ENCODE results near the gene C1R.

GRCh38 chr12:7093892-7094291, 1.6 kb upstream of the C1R start:
- TF ChIP-seq, protein P1, sequence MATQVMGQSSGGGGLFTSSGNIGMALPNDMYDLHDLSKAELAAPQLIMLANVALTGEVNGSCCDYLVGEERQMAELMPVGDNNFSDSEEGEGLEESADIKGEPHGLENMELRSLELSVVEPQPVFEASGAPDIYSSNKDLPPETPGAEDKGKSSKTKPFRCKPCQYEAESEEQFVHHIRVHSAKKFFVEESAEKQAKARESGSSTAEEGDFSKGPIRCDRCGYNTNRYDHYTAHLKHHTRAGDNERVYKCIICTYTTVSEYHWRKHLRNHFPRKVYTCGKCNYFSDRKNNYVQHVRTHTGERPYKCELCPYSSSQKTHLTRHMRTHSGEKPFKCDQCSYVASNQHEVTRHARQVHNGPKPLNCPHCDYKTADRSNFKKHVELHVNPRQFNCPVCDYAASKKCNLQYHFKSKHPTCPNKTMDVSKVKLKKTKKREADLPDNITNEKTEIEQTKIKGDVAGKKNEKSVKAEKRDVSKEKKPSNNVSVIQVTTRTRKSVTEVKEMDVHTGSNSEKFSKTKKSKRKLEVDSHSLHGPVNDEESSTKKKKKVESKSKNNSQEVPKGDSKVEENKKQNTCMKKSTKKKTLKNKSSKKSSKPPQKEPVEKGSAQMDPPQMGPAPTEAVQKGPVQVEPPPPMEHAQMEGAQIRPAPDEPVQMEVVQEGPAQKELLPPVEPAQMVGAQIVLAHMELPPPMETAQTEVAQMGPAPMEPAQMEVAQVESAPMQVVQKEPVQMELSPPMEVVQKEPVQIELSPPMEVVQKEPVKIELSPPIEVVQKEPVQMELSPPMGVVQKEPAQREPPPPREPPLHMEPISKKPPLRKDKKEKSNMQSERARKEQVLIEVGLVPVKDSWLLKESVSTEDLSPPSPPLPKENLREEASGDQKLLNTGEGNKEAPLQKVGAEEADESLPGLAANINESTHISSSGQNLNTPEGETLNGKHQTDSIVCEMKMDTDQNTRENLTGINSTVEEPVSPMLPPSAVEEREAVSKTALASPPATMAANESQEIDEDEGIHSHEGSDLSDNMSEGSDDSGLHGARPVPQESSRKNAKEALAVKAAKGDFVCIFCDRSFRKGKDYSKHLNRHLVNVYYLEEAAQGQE (IDR thresholded peaks at IDR 0.05; ENCODE audit: insufficient read depth in 1 of 2, low read depth in 2 of 2, low read length in 1 of 2): no peak
- TF ChIP-seq, protein P2, sequence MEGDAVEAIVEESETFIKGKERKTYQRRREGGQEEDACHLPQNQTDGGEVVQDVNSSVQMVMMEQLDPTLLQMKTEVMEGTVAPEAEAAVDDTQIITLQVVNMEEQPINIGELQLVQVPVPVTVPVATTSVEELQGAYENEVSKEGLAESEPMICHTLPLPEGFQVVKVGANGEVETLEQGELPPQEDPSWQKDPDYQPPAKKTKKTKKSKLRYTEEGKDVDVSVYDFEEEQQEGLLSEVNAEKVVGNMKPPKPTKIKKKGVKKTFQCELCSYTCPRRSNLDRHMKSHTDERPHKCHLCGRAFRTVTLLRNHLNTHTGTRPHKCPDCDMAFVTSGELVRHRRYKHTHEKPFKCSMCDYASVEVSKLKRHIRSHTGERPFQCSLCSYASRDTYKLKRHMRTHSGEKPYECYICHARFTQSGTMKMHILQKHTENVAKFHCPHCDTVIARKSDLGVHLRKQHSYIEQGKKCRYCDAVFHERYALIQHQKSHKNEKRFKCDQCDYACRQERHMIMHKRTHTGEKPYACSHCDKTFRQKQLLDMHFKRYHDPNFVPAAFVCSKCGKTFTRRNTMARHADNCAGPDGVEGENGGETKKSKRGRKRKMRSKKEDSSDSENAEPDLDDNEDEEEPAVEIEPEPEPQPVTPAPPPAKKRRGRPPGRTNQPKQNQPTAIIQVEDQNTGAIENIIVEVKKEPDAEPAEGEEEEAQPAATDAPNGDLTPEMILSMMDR (IDR thresholded peaks at IDR 0.05): no peak

All from Panc1 (cell line).